Measurements from ENCODE around the gene MED13.

MED13 gene

GRCh38 chr17:62064791-62065563 is at the start of gene MED13:
Gene MED13, minus strand, starts transcription at chr17:62065278. Its CDS starts 73 bp downstream, at chr17:62065205.
- DNase-seq: peak; percentile 46 to 53

DNA sequence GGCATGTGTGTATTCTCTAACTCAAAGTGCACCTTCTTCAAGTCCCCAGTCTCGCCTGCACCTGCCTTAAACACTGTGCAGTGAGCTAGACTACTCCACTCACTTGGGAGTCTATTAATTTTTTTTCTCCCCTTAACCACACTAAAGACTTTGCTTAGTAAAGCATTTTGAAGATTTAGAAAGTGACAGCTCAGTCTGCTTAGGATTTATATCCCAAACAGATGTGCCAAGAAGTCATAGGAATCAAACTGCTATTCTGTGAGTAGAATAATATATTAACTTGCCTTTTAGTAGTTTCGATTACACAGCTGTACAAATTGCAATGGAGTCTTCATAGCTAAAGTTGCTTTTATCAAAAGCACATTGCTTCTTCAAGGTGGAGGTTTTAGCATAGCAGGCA is 47.2 kb upstream of the MED13 start:
- DNase-seq: no peak

DNA sequence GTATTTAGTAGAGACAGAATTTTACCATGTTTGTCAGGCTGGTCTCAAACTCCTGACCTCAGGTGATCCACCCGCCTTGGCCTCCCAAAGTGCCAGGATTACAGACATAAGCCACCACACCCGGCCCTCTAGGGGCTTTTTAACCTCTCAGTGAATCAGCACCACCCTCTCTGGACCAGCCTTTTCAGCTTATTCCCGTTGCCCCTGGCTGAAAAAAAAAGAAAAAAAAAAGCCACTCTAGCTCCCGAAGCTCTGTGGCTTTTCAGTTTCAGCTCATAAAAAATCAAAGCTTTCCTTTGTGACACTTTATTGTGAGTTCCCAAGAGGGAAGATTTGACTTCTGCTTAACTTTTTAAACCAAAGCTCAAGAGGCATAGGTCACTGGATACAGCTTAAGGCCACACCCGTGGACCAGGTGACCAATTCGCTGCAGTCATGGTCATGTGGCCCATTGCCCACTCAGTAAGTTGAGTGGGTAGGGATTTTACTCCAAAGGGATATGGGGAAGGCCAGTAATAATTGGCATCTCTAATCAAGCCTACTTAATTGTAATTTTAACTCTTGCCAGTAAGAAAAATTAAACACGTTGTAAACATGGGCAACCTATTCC is 46.6 kb upstream of the MED13 start:
- no peak for DNase-seq

DNA sequence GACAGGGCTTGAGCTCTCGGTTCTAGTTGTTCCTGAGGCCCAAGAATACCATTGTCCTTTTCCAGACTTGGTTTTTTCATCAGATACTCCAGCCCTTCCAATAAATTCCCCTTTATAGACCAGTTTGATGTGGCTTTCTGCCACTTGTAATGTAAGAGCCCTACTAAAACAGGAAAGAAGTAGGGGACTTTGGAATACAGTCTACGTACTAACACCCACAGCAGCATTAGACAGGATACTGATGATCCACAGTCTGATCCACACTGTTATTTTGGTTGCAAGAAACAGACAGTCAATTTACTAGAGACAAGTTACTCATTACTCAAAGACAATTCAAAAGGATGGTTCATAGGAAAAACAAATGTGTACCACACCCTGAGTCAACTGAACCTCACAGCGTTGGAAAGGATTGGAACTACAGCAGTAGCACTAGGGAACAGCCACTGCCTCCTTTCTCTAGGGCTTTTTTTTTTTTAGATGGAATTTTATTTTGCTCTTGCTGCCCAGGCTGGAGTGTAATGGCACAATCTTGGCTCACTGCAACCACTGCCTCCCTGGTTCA is 45.9 kb upstream of the MED13 start:
- no peak for DNase-seq

GRCh38 chr17:62109924-62110323 is 44.8 kb upstream of the MED13 start:
- DNase-seq: no peak

GRCh38 chr17:62109378-62109902 is 44.4 kb upstream of the MED13 start:
- peak; percentile 20 to 32 for DNase-seq

GRCh38 chr17:62105861-62106260 is 40.8 kb upstream of the MED13 start:
- no peak for DNase-seq

DNA sequence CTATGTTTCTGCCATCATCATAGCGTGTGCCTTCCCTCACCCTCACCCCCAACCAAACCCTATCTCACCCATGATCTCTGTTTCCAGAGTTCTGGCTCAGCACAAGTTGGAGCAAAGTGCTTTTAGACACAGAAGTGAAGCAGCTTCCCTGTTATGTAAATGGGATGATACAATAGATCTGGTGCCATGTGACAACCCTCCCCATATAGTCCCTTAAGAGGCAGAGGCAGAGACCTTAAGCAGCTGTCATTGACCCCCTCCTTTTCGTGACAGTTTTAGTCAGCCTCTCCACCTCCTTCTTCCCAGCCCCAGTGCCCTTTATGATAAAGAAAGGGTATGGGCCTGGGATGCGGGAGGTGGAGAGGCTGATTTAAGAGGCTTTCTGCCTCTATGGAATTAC is 40.3 kb upstream of the MED13 start:
- no peak for DNase-seq

GRCh38 chr17:62101515-62101914 is 36.4 kb upstream of the MED13 start:
- no peak for DNase-seq

DNA sequence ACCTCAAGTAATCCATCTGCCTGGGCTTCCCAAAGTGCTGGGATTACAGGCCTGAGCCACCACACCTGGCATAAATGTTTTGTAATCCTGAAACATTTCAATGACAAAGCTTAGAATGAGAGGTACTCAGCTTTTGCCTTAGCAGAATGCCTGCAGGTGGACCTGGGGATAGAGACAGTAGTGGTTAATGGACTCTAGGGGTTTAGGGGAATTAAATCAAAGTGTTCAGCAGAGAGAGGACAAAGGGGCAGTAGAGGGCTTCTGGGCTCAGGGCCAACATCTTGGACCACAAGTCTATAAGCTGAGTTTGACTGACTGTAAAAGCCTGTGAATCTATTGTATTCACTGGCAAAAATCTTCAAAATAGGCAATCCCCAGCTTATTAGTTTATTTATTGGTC is 36.0 kb upstream of the MED13 start:
- no peak for DNase-seq

- DNase-seq: no peak
These were observed 35.0 kb upstream of the MED13 start for GRCh38 chr17:62100055-62100454.

DNA sequence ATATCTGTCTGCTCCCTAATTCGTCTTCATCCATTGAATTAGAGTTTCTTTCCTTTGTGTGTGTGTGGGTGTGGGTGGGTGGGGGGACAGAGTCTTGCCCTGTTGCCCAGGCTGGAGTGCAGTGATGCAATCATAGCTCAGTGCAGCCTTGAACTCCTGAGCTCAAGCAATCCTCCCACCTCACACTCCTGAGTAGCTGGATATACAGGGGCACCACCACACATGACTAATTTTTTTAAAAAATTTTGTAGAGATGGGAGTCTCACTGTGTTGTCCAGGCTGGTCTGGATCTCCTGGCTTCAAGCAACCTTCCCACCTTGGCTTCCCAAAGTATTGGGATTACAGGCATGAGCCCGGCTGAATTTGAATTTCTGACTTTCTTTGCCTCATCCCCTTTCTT is 34.5 kb upstream of the MED13 start:
- DNase-seq: no peak

DNA sequence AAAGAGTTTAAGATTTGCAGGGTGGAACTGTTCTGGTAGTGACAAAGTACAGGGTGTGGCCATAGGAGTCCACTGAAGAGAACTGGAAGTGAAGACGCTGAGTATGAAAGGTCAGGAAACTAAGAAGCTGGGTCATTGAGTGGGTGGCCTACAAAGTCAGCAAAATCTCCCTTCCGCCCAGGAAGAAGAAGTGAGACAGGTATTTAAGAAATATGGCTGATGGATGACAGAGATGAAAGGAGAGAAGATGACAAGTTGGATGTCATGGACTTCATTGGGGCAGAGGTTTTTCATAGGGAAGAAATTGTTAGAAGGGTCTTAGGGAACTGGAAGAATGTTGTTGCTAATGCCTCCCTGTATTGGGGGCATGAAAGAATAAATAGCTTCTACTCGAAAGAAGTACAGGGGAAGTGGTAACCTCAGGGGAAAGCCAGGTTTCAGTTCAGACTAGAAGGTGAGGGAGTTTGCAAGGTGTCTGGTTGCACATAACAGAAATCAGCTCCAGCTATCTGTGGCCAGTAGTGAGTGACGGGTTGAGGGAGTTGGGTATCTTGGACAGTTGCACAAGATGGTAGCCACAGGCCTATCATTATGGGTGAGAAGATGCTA is 33.6 kb upstream of the MED13 start:
- no peak for DNase-seq

DNA sequence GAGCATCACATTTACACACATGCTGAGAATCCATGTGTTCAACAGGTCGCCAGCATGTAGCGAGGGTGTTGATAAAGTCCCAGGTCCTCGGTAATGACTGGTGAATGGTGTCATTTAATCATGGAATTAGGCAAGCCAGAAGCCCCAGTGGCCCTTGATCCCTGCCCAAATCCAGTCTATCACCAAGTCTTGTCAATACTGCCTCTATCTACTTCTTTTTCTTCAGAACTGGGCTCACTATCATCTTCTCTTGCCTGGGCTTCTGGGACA is 31.3 kb upstream of the MED13 start:
- no peak for DNase-seq

DNA sequence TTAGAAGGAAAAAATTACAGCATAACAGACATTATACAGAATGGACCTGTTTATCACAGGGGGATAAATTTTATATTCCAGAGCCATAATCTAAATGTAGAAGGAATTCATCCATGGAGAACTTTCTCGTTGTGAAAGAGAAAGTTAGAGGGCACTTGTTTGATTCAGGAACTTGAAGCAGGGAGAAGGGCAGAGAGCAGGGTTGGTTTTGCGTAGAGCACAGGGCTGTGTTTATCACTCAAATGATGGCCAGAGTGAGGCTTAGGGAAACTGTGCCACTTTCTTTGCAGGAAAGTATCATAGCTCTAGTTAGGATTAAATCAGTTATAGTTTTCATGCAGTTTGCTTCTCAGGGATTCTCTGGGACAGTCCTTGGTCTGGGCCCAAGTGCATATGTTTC is 29.1 kb upstream of the MED13 start:
- no peak for DNase-seq

- DNase-seq: no peak
These were observed 28.4 kb upstream of the MED13 start for GRCh38 chr17:62093188-62094155.

DNA sequence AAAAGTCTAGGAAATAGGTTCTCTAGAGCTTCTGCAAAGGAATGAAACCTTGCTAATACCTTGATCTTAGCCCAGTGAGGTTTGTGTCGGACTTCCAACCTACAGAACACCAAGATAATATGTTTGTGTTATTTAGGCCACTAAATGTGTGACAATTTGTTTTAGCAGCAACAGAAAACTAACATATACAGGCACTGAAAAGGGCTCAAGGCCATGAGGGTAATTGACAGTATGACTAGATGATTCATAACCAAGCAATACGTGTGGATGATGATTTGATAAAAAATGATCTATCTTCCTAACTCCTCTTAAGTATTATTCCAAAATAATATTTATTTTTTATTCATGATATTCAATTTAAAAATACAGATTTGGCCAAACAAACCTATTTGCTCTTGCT is 27.7 kb upstream of the MED13 start:
- DNase-seq: no peak

DNA sequence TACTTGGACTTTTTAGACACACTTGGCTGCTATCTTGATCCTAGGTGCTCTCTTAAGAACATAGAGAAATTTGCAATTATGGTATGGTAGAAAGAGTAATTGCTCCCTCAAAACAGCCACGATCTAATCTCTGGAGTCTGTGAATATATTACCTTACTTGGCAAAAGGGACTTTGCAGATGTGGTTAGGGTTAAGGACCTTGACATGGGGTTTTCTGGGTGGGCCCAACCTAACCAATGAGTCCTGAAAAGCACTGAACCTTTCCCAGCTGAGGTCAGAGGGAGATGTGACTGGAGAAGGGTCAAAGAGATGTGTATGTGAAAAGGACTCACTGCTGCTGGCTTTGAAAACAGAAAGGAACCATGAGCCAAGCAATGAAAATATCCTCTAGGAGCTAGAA is 26.7 kb upstream of the MED13 start:
- no peak for DNase-seq

- DNase-seq: no peak
These were observed 25.8 kb upstream of the MED13 start for GRCh38 chr17:62090868-62091267.

GRCh38 chr17:62090021-62090824 is 25.1 kb upstream of the MED13 start:
- DNase-seq: no peak

DNA sequence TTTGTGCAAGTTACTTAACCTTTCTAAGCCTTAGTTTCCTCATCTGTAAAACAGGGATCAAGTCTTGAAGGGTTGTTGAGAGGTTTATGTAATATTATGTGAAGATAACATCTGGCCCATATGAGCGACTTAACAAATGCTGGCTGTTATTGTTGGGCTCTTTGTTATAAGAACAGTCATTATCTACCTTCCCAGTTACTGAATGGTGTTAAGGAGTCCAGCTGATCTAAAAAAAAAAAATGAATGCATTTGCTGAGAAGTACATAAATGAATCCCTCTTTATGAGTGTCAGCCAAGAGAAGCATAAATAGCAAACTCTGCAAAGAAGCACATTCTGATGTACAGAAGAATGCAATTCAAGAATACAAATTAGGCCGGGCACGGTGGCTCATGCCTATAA is 24.3 kb upstream of the MED13 start:
- no peak for DNase-seq

DNA sequence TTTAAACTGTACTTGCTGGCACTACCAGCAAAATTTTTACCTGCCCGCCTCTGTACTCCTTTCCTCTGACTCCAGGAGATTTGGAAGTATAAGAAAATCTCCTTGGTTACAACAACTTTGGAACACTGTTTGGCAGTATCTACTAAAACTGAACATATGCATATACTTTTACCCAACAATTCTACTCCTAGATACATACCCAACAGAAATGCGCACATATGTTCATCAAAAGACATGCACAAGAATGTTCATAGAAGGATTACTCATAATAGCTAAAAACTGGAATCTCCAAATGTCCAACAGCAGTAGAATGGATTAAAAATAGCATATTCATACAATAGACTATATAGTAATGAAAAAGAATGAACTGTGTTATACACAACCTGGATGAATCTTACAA is 21.7 kb upstream of the MED13 start:
- no peak for DNase-seq

All from stimulated activated CD4-positive, alpha-beta T cell treated with anti-CD3 and anti-CD28 coated beads, Interleukin-4, amount 100 ng/mL, for 4 hours (primary cell).